CD4-positive, alpha-beta T cell treated with Interferon gamma for 1 hour (primary cell): ENCODE measurements around the gene DPF1.

Experiments
- DNase-seq: peaks from one replicate; pipeline ENCODE4 v3.0.0-alpha.2; 2020

DPF1 gene

GRCh38 chr19:38196245-38196837 lies 27.7 kb downstream of the DPF1 start:
- no peak for DNase-seq

- no peak for DNase-seq
Measured at GRCh38 chr19:38195237-38195636, 28.8 kb downstream of the DPF1 start.

- DNase-seq: no peak
Measured at GRCh38 chr19:38194061-38194701, 29.8 kb downstream of the DPF1 start.

GRCh38 chr19:38193445-38193844 lies 30.6 kb downstream of the DPF1 start:
- DNase-seq: no peak

GRCh38 chr19:38191747-38192146 lies 32.3 kb downstream of the DPF1 start:
- no peak for DNase-seq

- no peak for DNase-seq
Measured at GRCh38 chr19:38190793-38191192, 33.2 kb downstream of the DPF1 start.

GRCh38 chr19:38190061-38190460 lies 34.0 kb downstream of the DPF1 start:
- no peak for DNase-seq

- no peak for DNase-seq
Measured at GRCh38 chr19:38185562-38185961, 38.5 kb downstream of the DPF1 start.

GRCh38 chr19:38184815-38185214 lies 39.2 kb downstream of the DPF1 start:
- no peak for DNase-seq

GRCh38 chr19:38183251-38183897 lies 40.6 kb downstream of the DPF1 start:
- DNase-seq: no peak

GRCh38 chr19:38182536-38183210 lies 41.3 kb downstream of the DPF1 start:
- DNase-seq: no peak

- no peak for DNase-seq
Measured at GRCh38 chr19:38180071-38180470, 44.0 kb downstream of the DPF1 start.

GRCh38 chr19:38175422-38175821 lies 48.6 kb downstream of the DPF1 start:
- DNase-seq: no peak

- DNase-seq: no peak
Measured at GRCh38 chr19:38173291-38174041, 50.6 kb downstream of the DPF1 start.

GRCh38 chr19:38172001-38172400 lies 52.0 kb downstream of the DPF1 start:
- no peak for DNase-seq

- DNase-seq: no peak
Measured at GRCh38 chr19:38170334-38170733, 53.7 kb downstream of the DPF1 start.

- no peak for DNase-seq
Measured at GRCh38 chr19:38168637-38169036, 55.4 kb downstream of the DPF1 start.

- no peak for DNase-seq
Measured at GRCh38 chr19:38165335-38165734, 58.7 kb downstream of the DPF1 start.

- DNase-seq: no peak
Measured at GRCh38 chr19:38164526-38164925, 59.5 kb downstream of the DPF1 start.

GRCh38 chr19:38163419-38164290 lies 60.4 kb downstream of the DPF1 start:
- no peak for DNase-seq

GRCh38 chr19:38162632-38163031 lies 61.4 kb downstream of the DPF1 start:
- no peak for DNase-seq

GRCh38 chr19:38162094-38162493 lies 61.9 kb downstream of the DPF1 start:
- no peak for DNase-seq
